Sigmoid colon (tissue), 7 donors: ENCODE results near the gene TPCN1. TPM values are rescaled to one million over a fixed set of nuclear protein-coding genes. Genes with fewer than 3 reads are reported as not detected.

Source experiments
- polyA plus RNA-seq, 3 donors: library from polyadenylated mRNA; stranded (reverse); fragments of 200-250 nt; gene quantifications; one replicate each; pipeline ENCODE4 v1.2.3, GENCODE V29; 2013
- small RNA-seq, 3 donors: library from RNA; depleted of rRNA; stranded (forward); fragments of <200 nt; gene quantifications; one replicate each; pipeline ENCODE3, GENCODE V24; 2016
- total RNA-seq, 4 donors: library from RNA; depleted of rRNA; stranded (reverse); fragments of >200 nt; gene quantifications; one replicate each; pipeline ENCODE4 v1.1.0, GENCODE V29; 2016
- donor health status: healthy with polysubstance abuse.
- donor health status: Bipolar disorder and iron deficiency.
- donor health status: healthy.

The TPCN1 gene
- total and polyA plus RNA-seq, 7 donors, result 6.0 to 51.5 (median 28.3) TPM

Small RNAs within 50 kb of the gene (small RNA-seq; reads per million reads assigned to genes)
- gene MIR6762 (0 reads per million in 3 donors), gene RF00019 (0 reads per million in 3 donors)

Other genes with a start within 250 kb of the TPCN1 start
- 1 to 10 TPM; 2.0 to 5.7 (median 2.9) TPM for gene OAS2, start 242.9 kb upstream of the TPCN1 start, total RNA-seq
- gene OAS2, start 242.9 kb upstream of the TPCN1 start, polyA plus RNA-seq, result 10 to 100 TPM in 1 of 3 donors, 1 to 10 TPM in 2; 3.9 to 28.8 (median 6.0) TPM
- 1 to 10 TPM; 2.8 to 8.0 (median 3.4) TPM for gene DTX1, start 164.7 kb upstream of the TPCN1 start, total RNA-seq
- 10 to 100 TPM in 1 of 3 donors, 1 to 10 TPM in 2; 1.2 to 15.8 (median 3.0) TPM for gene DTX1, start 164.7 kb upstream of the TPCN1 start, polyA plus RNA-seq
- gene RASAL1, start 85.7 kb upstream of the TPCN1 start, total RNA-seq, result under 1 TPM in 2 of 4 donors, not detected in 2; under 0.01 to 0.28 TPM
- gene RASAL1, start 85.7 kb upstream of the TPCN1 start, polyA plus RNA-seq, result 10 to 100 TPM in 1 of 3 donors, 1 to 10 TPM in 2; 3.0 to 10.5 (median 5.1) TPM
- not detected for gene CFAP73, start 71.7 kb upstream of the TPCN1 start, total RNA-seq
- under 1 TPM; 0.42 to 0.60 (median 0.46) TPM for gene CFAP73, start 71.7 kb upstream of the TPCN1 start, polyA plus RNA-seq
- 10 to 100 TPM; 24.5 to 47.4 (median 40.8) TPM for gene DDX54, start 36.0 kb upstream of the TPCN1 start, total RNA-seq
- 10 to 100 TPM; 19.2 to 82.8 (median 25.4) TPM for gene DDX54, start 36.0 kb upstream of the TPCN1 start, polyA plus RNA-seq
- gene RITA1, start 35.7 kb upstream of the TPCN1 start, total RNA-seq, result 10 to 100 TPM; 12.5 to 18.3 (median 15.5) TPM
- 10 to 100 TPM; 16.2 to 28.4 (median 18.7) TPM for gene RITA1, start 35.7 kb upstream of the TPCN1 start, polyA plus RNA-seq
- gene SLC8B1, start 113.6 kb downstream of the TPCN1 start, total RNA-seq, result 10 to 100 TPM; 13.6 to 31.3 (median 23.4) TPM
- 10 to 100 TPM in 2 of 3 donors, 1 to 10 TPM in 1; 8.4 to 38.5 (median 12.3) TPM for gene SLC8B1, start 113.6 kb downstream of the TPCN1 start, polyA plus RNA-seq
- gene PLBD2, start 137.1 kb downstream of the TPCN1 start, total RNA-seq, result 10 to 100 TPM; 13.2 to 39.1 (median 16.4) TPM
- 10 to 100 TPM in 1 of 3 donors, 1 to 10 TPM in 2; 3.0 to 14.4 (median 8.3) TPM for gene PLBD2, start 137.1 kb downstream of the TPCN1 start, polyA plus RNA-seq
- gene SDS, start 182.4 kb downstream of the TPCN1 start, total RNA-seq, result under 1 TPM in 1 of 4 donors, not detected in 3; 0.27 TPM
- 10 to 100 TPM in 1 of 3 donors, 1 to 10 TPM in 2; 2.9 to 23.6 (median 4.8) TPM for gene SDS, start 182.4 kb downstream of the TPCN1 start, polyA plus RNA-seq
- gene SDSL, start 200.9 kb downstream of the TPCN1 start, total RNA-seq, result 1 to 10 TPM in 2 of 4 donors, under 1 TPM in 2; 0.82 to 1.9 (median 0.95) TPM
- 10 to 100 TPM; 24.3 to 33.0 (median 32.6) TPM for gene SDSL, start 200.9 kb downstream of the TPCN1 start, polyA plus RNA-seq